GM10266 (cell line): ENCODE measurements around the gene FAM124A.

Source experiments
- DNase-seq: peaks from one replicate; pipeline ENCODE4 v3.0.0; 2012; ENCODE audit errors: extremely low spot score
- CTCF ChIP-seq: IDR thresholded peaks from 2 replicates; pipeline ENCODE4 v1.5.1; 2012; ENCODE audit warnings: mild to moderate bottlenecking, low read depth; ENCODE audit not compliant: control insufficient read depth, insufficient read depth; ENCODE audit errors: missing control alignments

Gene FAM124A

GRCh38 chr13:51180853-51181511 is 41.2 kb upstream of the FAM124A start:
- no peak for TF ChIP-seq CTCF

GRCh38 chr13:51181786-51182383 is 40.3 kb upstream of the FAM124A start:
- no peak for DNase-seq
- no peak for TF ChIP-seq CTCF

More at GRCh38 chr13:51180853-51181511, 41.2 kb upstream of the FAM124A start:
- no peak for DNase-seq

- no peak for DNase-seq
- no peak for TF ChIP-seq CTCF
Measured at GRCh38 chr13:51191743-51192142, 30.5 kb upstream of the FAM124A start.

- no peak for TF ChIP-seq CTCF
- DNase-seq = no peak
Measured at GRCh38 chr13:51192348-51192747, 29.9 kb upstream of the FAM124A start.

- no peak for TF ChIP-seq CTCF
- DNase-seq = no peak
Measured at GRCh38 chr13:51193387-51193786, 28.8 kb upstream of the FAM124A start.

- no peak for DNase-seq
- TF ChIP-seq CTCF = no peak
Measured at GRCh38 chr13:51194942-51195341, 27.3 kb upstream of the FAM124A start.

GRCh38 chr13:51201886-51202285 is 20.3 kb upstream of the FAM124A start:
- no peak for TF ChIP-seq CTCF
- DNase-seq = no peak
